Measurements from ENCODE around the gene SERAC1. TPM values are rescaled to one million over a fixed set of nuclear protein-coding genes. Genes with fewer than 3 reads are reported as not detected.

SERAC1 gene
- total RNA-seq, 1 experiment from 2014 or later = 7.6 TPM

- Histone ChIP-seq H2BK120ac (ENCODE audit: low read depth, low read length, poor library complexity, severe bottlenecking) (no peak overlapping the region), H2AK5ac (ENCODE audit: insufficient read length, low read length) (no peak overlapping the region), H3K23ac (ENCODE audit: insufficient read length, low read depth, low read length) (no peak overlapping the region), H3K4ac (ENCODE audit: low read depth, low read length) (no peak overlapping the region), H4K8ac (replicated peaks; ENCODE audit: insufficient read length, low read depth, low read length) (no peak overlapping the region), H2AFZ (ENCODE audit: low read length) (no peak overlapping the region), H3K79me2 (ENCODE audit: insufficient read depth, low read length) (no peaks in the 10 kb centered on the region), H2BK15ac (ENCODE audit: low read depth, low read length) (no peak overlapping the region), H3K56ac (ENCODE audit: insufficient read length, low read depth, low read length) (no peak overlapping the region), H3K4me2 (ENCODE audit: insufficient read depth, insufficient read length, low read length) (no peak overlapping the region), H4K5ac (ENCODE audit: insufficient read length, low read depth, low read length) (no peak overlapping the region), H4K91ac (ENCODE audit: insufficient read length, low read depth, low read length) (no peak overlapping the region), H3K27ac (ENCODE audit: insufficient read length, low read depth, low read length) (no peak overlapping the region), H3K14ac (ENCODE audit: insufficient read depth, low read length) (no peak overlapping the region), H2BK5ac (ENCODE audit: insufficient read length, low read length) (no peak overlapping the region), H2BK20ac (ENCODE audit: low read depth, low read length, poor library complexity, severe bottlenecking) (no peak overlapping the region), H3K9ac (ENCODE audit: extremely low read depth, insufficient read length, low read length) (no peak overlapping the region), H2BK12ac (ENCODE audit: insufficient read length, low read depth, low read length) (no peak overlapping the region), H3K23me2 (ENCODE audit: insufficient read length, low read depth, low read length, poor library complexity, severe bottlenecking) (no peaks in the 10 kb centered on the region), H3K79me1 (ENCODE audit: insufficient read depth, low read depth, low read length, poor library complexity, severe bottlenecking) (no peaks in the 10 kb centered on the region), H4K20me1 (ENCODE audit: control insufficient read depth, insufficient read depth, insufficient read length) (no peaks in the 10 kb centered on the region), H3K4me1 (ENCODE audit: insufficient read depth, low read length) (no peaks in the 10 kb centered on the region), H3K27me3 (ENCODE audit: insufficient read depth, low read length) (no peaks in the 10 kb centered on the region), H3T11ph (ENCODE audit: low read length) (no peak overlapping the region), H3K9me3 (ENCODE audit: control insufficient read depth, low read depth, low read length) (no peaks in the 10 kb centered on the region), H3K18ac (ENCODE audit: insufficient read length, low read depth, low read length) (no peak overlapping the region)
- WGBS (ENCODE audit: extremely low coverage, insufficient read length, low lambda C conversion rate) = no CpG with 5 or more reads among the region's 8 CpGs
- Mint-ChIP-seq H3K9me3 (no peaks in the 10 kb centered on the region; a peak in 1 of 5 replicates), H3K27ac (peak overlapping the region; percentile 17 to 83 (median 59); a peak in 4 of 7 replicates), H3K4me3 (no peak overlapping the region), H3K27me3 (ENCODE audit: low read depth) (no peaks in the 10 kb centered on the region), H3K4me1 (peaks cover 0 to 5% of the 10 kb centered on the region in 2 experiments; a peak in 2 of 4 replicates), H3K36me3 (ENCODE audit: insufficient read depth in 1 of 3, low read depth in 3 of 3) (peaks cover 2 to 23% (median 10%) of the 10 kb centered on the region in 3 experiments; a peak in 5 of 7 replicates)
- no peak for DNase-seq
- TF ChIP-seq CTCF (conservative IDR thresholded peaks at IDR 0.05) = no peak
Observed at GRCh38 chr6:158154816-158155215, 13.2 kb downstream of the SERAC1 start.

All from H9 (cell line).